ENCODE data around the gene TRIM33.
A peak's percentile ranks its signal among the peaks of the same experiment; 100 is the strongest.
"Not testable (repeated sequence)": the region's sequence is repeated elsewhere in the genome, so short reads cannot be mapped to it uniquely, and the experiment has no call there.

The TRIM33 gene

GRCh38 chr1:114510274-114511031 lies 550 bp downstream of the TRIM33 start:
- DNase-seq (ENCODE audit: low spot score), result peak; percentile 10

GRCh38 chr1:114509596-114510273 lies 1.3 kb downstream of the TRIM33 start:
- DNase-seq (ENCODE audit: low spot score), result no peak

GRCh38 chr1:114508386-114508898 lies 2.6 kb downstream of the TRIM33 start:
- DNase-seq (ENCODE audit: low spot score), result no peak

GRCh38 chr1:114507513-114507912 lies 3.5 kb downstream of the TRIM33 start:
- no peak for DNase-seq (ENCODE audit: low spot score)

- DNase-seq (ENCODE audit: low spot score), result no peak
Observed at GRCh38 chr1:114505148-114505561, 5.8 kb downstream of the TRIM33 start.

GRCh38 chr1:114503916-114504422 lies 7.0 kb downstream of the TRIM33 start:
- DNase-seq (ENCODE audit: low spot score), result no peak

GRCh38 chr1:114502080-114502479 lies 8.9 kb downstream of the TRIM33 start:
- no peak for DNase-seq (ENCODE audit: low spot score)

- no peak for DNase-seq (ENCODE audit: low spot score)
Observed at GRCh38 chr1:114499478-114499877, 11.5 kb downstream of the TRIM33 start.

GRCh38 chr1:114496089-114496488 lies 14.9 kb downstream of the TRIM33 start:
- DNase-seq (ENCODE audit: low spot score), result no peak

- no peak for DNase-seq (ENCODE audit: low spot score)
Observed at GRCh38 chr1:114495486-114495885, 15.5 kb downstream of the TRIM33 start.

GRCh38 chr1:114492978-114493377 lies 18.0 kb downstream of the TRIM33 start:
- no peak for DNase-seq (ENCODE audit: low spot score)

GRCh38 chr1:114490274-114490693 lies 20.7 kb downstream of the TRIM33 start:
- DNase-seq (ENCODE audit: low spot score), result no peak

GRCh38 chr1:114488739-114489138 lies 22.3 kb downstream of the TRIM33 start:
- DNase-seq (ENCODE audit: low spot score), result no peak

GRCh38 chr1:114485286-114485685 lies 25.7 kb downstream of the TRIM33 start:
- no peak for DNase-seq (ENCODE audit: low spot score)

GRCh38 chr1:114482585-114482984 lies 28.4 kb downstream of the TRIM33 start:
- DNase-seq (ENCODE audit: low spot score), result no peak

GRCh38 chr1:114479636-114480035 lies 31.4 kb downstream of the TRIM33 start:
- not testable (repeated sequence) for DNase-seq (ENCODE audit: low spot score)

- DNase-seq (ENCODE audit: low spot score), result no peak
Observed at GRCh38 chr1:114479134-114479533, 31.9 kb downstream of the TRIM33 start.

GRCh38 chr1:114473796-114474195 lies 37.2 kb downstream of the TRIM33 start:
- DNase-seq (ENCODE audit: low spot score), result no peak

GRCh38 chr1:114472408-114472807 lies 38.6 kb downstream of the TRIM33 start:
- no peak for DNase-seq (ENCODE audit: low spot score)

- DNase-seq (ENCODE audit: low spot score), result no peak
Observed at GRCh38 chr1:114470681-114471080, 40.3 kb downstream of the TRIM33 start.

GRCh38 chr1:114468710-114469468 lies 42.1 kb downstream of the TRIM33 start:
- DNase-seq (ENCODE audit: low spot score), result no peak

GRCh38 chr1:114468047-114468446 lies 43.0 kb downstream of the TRIM33 start:
- no peak for DNase-seq (ENCODE audit: low spot score)
